ENCODE results near the gene MRPS6.

MRPS6 gene

GRCh38 chr21:34148826-34149558 is 75.6 kb downstream of the MRPS6 start:
- Histone ChIP-seq H3K36me3 (ENCODE audit: control insufficient read depth, insufficient read depth, low read length) (peaks cover 5% of the 10 kb centered on the region), H3K4me3 (replicated peaks; ENCODE audit: low read depth, low read length) (no peak overlapping the region), H3K27me3 (replicated peaks; ENCODE audit: control insufficient read depth, insufficient read depth, low read length) (no peaks in the 10 kb centered on the region)
- no peak for DNase-seq (ENCODE audit: extremely low read depth, insufficient read length)
- TF ChIP-seq CTCF (IDR thresholded peaks at IDR 0.05; ENCODE audit: insufficient read depth, low read length, poor library complexity, severe bottlenecking) = no peak

GRCh38 chr21:34152500-34152899 is 79.1 kb downstream of the MRPS6 start:
- DNase-seq (ENCODE audit: extremely low read depth, insufficient read length) = no peak
- no peak overlapping the region for H3K4me3 ChIP-seq (replicated peaks; ENCODE audit: low read depth, low read length)
- no peaks in the 10 kb centered on the region for H3K36me3 ChIP-seq (ENCODE audit: control insufficient read depth, insufficient read depth, low read length)
- no peaks in the 10 kb centered on the region for H3K27me3 ChIP-seq (replicated peaks; ENCODE audit: control insufficient read depth, insufficient read depth, low read length)
- no peak for TF ChIP-seq CTCF (IDR thresholded peaks at IDR 0.05; ENCODE audit: insufficient read depth, low read length, poor library complexity, severe bottlenecking)

GRCh38 chr21:34154878-34155277 is 81.5 kb downstream of the MRPS6 start:
- Histone ChIP-seq H3K36me3 (ENCODE audit: control insufficient read depth, insufficient read depth, low read length) (no peaks in the 10 kb centered on the region), H3K27me3 (replicated peaks; ENCODE audit: control insufficient read depth, insufficient read depth, low read length) (no peaks in the 10 kb centered on the region), H3K4me3 (replicated peaks; ENCODE audit: low read depth, low read length) (no peak overlapping the region)
- no peak for TF ChIP-seq CTCF (IDR thresholded peaks at IDR 0.05; ENCODE audit: insufficient read depth, low read length, poor library complexity, severe bottlenecking)
- no peak for DNase-seq (ENCODE audit: extremely low read depth, insufficient read length)

- Histone ChIP-seq H3K27me3 (replicated peaks; ENCODE audit: control insufficient read depth, insufficient read depth, low read length) (no peaks in the 10 kb centered on the region), H3K36me3 (ENCODE audit: control insufficient read depth, insufficient read depth, low read length) (no peaks in the 10 kb centered on the region), H3K4me3 (replicated peaks; ENCODE audit: low read depth, low read length) (no peak overlapping the region)
- no peak for TF ChIP-seq CTCF (IDR thresholded peaks at IDR 0.05; ENCODE audit: insufficient read depth, low read length, poor library complexity, severe bottlenecking)
- no peak for DNase-seq (ENCODE audit: extremely low read depth, insufficient read length)
Measured at GRCh38 chr21:34156957-34157356, 83.6 kb downstream of the MRPS6 start.

- no peak for TF ChIP-seq CTCF (IDR thresholded peaks at IDR 0.05; ENCODE audit: insufficient read depth, low read length, poor library complexity, severe bottlenecking)
- DNase-seq (ENCODE audit: extremely low read depth, insufficient read length) = no peak
- no peaks in the 10 kb centered on the region for H3K36me3 ChIP-seq (ENCODE audit: control insufficient read depth, insufficient read depth, low read length)
- H3K4me3 ChIP-seq (replicated peaks; ENCODE audit: low read depth, low read length) = no peak overlapping the region
- H3K27me3 ChIP-seq (replicated peaks; ENCODE audit: control insufficient read depth, insufficient read depth, low read length) = no peaks in the 10 kb centered on the region
Measured at GRCh38 chr21:34157521-34157920, 84.1 kb downstream of the MRPS6 start.
